Stimulated activated CD8-positive, alpha-beta memory T cell treated with anti-CD3 and anti-CD28 coated beads, Interleukin-4, amount 100 ng/mL, for 4 hours (primary cell): ENCODE results near the gene CPNE9.

Experiments
- DNase-seq, 2 donors: peaks; one replicate each; pipeline ENCODE4 v3.0.0-alpha.2; 2020; ENCODE audit warnings: low read depth in 2 of 2, low spot score in 1 of 2

The CPNE9 gene

GRCh38 chr3:9715764-9716437 lies 12.3 kb downstream of the CPNE9 start:
- peak in 1 of 2 donors; percentile 14 for DNase-seq

GRCh38 chr3:9716801-9717555 lies 13.3 kb downstream of the CPNE9 start:
- DNase-seq, result no peak

GRCh38 chr3:9717563-9717962 lies 13.9 kb downstream of the CPNE9 start:
- DNase-seq, result no peak

- DNase-seq, result no peak
These were observed 14.5 kb downstream of the CPNE9 start for GRCh38 chr3:9718118-9718517.

GRCh38 chr3:9721015-9721699 lies 17.5 kb downstream of the CPNE9 start:
- no peak for DNase-seq

DNA sequence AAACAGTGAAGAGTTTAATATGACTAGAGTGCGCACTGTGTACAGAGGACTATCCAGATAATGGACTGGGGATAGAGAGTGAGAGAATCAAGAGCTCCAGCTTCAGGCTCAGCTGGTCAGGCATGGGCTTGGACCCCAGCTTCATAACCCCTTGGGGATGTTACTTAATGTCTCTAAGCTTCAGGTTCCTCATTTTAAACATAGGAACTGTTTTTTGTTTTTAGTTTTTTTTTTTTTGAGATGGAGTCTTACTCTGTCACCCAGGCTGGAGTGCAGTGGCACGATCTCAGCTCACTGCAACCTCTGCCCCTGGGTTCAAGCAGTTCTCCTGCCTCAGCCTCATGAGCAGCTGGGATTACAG lies 18.0 kb downstream of the CPNE9 start:
- DNase-seq, result no peak

DNA sequence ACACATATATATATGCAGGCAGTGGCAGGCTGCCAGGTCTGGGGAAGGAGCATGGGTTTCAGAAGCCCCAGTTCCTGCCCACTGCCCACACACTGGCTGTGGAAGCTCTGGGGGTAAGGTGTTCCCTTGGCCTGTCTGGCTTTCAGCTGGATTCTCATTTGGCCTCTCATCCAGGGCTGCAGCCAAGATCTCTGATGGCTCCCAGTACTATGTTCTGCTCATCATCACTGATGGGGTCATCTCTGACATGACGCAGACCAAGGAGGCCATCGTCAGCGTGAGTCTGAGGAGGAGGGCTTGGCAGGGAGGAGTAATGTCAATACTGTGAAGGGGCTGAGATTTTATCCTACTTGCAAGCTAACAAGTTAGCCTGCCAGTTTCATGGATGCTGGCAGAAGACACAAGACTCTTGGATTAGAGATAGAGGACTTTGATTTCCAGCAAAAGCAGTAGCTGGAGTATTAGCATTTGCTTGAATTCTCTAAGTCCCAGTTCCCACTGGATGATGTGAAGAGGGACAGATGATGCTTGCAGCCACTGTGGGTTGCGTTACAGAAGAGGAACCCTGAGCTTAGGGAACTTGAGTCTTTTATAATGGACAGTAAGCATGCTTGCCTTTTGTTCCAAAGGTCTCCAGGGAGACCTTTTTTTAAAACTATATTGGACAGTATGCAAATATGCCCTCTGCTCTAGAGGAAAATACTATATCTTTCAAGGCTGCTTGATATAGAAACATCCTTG lies 22.3 kb downstream of the CPNE9 start:
- no peak for DNase-seq

GRCh38 chr3:9727041-9727595 lies 23.5 kb downstream of the CPNE9 start:
- no peak for DNase-seq

GRCh38 chr3:9727743-9728142 lies 24.1 kb downstream of the CPNE9 start:
- no peak for DNase-seq

- no peak for DNase-seq
These were observed 25.8 kb downstream of the CPNE9 start for GRCh38 chr3:9729419-9729818.

DNA sequence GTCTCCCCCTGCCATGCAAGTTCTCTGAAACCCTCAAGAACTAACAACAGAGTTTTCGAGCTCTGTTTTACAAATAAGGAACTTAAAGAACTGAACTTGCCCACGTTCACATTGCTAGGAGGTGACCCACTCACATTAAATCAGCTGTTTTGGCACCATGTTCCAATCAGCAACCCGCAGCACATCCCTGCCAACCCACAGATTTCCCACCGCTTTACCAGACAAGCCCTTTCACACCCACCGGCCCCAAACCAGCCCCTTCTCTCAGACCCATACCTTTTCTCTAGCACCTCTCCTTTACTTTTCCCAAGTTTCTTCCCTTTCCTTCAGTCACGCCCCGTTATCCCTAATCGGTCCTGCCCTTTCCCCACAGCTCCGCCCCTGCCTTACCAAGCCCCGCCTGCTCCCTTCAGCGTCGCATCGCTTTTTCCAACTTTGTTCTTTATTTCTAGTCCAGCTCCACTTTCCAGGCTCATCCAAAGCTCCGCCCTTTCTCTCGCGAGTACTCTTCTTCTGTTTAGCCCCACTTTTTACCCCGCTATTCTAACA lies 27.1 kb downstream of the CPNE9 start:
- DNase-seq, result no peak

- DNase-seq, result peak; percentile 98 to 100
These were observed 27.8 kb downstream of the CPNE9 start, which contains the start of gene BRPF1 for GRCh38 chr3:9731206-9732079. TSS of gene BRPF1 (plus strand) at chr3:9731735. CDS start at chr3:9734141, 2,406 bp downstream.

GRCh38 chr3:9732080-9732739 lies 28.6 kb downstream of the CPNE9 start:
- DNase-seq, result no peak

- DNase-seq, result no peak
These were observed 29.1 kb downstream of the CPNE9 start for GRCh38 chr3:9732740-9733115.

DNA sequence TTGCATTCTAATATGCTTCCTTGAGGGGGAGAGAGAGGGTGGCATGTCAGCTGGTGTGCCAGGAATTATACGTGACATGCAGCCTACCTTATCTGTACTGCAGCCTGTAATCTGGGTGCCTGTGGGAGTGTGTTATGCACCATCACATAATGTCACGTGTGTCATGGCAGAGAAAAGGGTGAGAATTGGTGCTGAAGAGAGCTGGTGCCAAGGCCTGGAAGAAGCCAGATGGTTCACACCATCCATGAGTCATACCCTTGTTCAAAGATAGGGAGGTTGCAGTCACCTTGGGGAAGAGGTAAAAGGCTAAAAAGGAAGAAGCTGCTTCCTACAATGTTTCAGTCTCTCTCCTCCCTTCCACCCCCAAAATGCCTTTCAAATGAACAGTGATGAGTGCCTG lies 33.2 kb downstream of the CPNE9 start:
- no peak for DNase-seq

DNA sequence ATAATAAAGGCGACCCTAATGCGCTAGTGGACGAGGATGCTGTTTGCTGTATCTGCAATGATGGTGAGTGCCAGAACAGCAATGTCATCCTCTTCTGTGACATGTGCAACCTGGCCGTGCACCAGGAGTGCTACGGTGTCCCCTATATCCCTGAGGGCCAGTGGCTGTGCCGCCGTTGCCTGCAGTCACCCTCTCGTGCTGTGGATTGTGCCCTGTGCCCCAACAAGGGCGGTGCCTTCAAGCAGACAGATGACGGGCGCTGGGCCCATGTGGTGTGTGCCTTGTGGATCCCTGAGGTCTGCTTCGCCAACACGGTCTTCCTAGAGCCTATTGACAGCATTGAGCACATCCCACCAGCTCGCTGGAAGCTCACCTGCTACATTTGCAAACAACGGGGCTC lies 35.5 kb downstream of the CPNE9 start:
- DNase-seq, result no peak

GRCh38 chr3:9742560-9742959 lies 38.9 kb downstream of the CPNE9 start:
- DNase-seq, result no peak

- no peak for DNase-seq
These were observed 39.9 kb downstream of the CPNE9 start for GRCh38 chr3:9743548-9743947.

GRCh38 chr3:9744162-9744561 lies 40.5 kb downstream of the CPNE9 start:
- no peak for DNase-seq
